GM19468 (cell line): Measurements from ENCODE around the gene LRRC10B.

Experiments used
- ATAC-seq: cut with Tn5 transposase; IDR thresholded peaks from one replicate; pipeline ENCODE4 v1.9.1; 2021; ENCODE audit warnings: mild to moderate bottlenecking, moderate library complexity, moderate number of reproducible peaks; ENCODE audit not compliant: unreplicated experiment; ENCODE audit errors: extremely low read depth

LRRC10B gene

DNA sequence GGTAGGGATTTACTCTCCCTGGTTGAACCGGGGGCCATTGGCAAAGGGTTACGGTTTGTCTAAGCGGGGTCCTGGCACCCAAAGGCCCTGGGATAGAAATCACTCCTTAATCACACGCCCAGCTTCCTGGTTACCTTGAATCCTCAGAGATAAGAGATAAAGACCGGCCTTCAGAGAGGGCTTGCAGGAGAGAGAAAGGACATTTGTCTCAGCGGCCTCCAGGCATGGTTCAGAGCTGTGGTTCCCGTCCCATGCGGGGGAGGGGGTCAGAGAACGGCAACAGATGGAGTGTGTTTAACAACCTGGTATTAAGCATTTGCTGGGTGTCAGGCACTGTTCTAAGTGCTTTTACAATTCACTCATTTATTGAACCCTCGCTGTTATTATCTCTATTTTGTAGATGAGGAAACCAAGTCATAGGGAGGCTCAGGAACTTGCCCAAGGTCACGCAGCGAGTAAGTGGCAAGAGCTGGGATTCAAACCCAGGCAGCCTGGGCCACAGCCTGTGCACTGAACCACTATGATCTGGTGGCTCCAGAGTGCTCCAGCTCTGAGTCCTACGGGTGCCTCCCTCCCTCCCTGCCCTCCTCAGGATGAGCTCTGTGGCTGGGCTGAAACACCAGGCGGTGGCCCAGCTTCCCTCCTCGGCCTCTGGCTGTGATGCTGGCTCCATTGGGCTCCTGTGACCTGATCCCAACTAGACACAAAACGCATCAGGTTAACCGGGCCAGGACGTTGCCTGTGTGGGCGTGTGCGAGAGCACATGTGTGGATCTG is 18.6 kb downstream of the LRRC10B start:
- no peak for ATAC-seq

DNA sequence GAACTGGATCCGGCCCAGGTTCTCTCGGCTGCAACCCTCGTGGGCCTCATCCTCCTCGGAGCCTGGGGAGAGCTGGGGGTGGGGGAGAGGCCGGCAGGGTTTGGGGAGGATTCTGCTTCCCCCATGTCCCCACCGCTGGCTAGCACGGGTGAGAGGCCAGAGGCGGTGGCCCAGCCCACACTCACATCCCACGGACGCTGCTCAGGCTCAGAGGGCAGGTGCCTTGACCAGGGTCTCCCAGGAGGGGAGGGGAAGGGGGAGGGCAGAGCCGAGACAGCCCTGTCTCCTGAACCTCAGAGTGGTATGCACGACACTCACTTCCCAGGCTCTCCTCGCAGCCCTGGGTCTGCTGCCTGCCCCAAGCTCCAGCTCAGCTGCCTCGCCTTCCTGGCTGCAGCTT is 19.6 kb downstream of the LRRC10B start:
- no peak for ATAC-seq

DNA sequence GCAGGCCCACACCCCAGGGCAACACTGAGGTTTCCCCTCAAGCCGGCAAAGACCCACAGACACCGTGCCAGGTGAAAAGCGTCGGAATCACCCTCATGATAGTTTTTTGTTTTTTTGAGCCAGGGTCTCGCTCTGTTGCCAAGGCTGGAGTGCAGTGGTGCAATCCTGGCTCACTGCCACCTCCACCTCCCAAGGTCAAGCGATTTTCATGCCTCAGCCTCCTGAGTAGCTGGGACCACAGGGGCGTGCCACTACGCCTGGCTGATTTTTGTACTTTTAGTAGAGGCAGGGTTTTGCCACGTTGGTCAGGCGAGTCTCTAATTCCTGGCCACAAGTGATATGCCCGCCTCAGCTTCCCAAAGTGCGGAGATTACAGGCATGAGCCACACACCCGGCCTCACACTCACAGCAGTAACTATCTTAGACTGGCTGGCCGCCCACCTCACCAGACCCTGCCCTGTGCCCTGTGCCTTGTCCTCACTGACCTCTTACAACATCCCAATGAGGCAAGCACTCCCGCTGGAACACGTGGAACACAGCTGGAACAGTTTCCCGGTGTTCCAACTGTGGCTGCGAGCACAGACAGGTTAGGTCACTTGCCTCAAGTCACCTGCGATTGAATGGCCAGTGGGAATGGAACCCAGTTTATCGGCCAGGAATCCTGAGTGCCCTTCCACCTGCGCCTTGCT is 21.1 kb downstream of the LRRC10B start:
- no peak for ATAC-seq

DNA sequence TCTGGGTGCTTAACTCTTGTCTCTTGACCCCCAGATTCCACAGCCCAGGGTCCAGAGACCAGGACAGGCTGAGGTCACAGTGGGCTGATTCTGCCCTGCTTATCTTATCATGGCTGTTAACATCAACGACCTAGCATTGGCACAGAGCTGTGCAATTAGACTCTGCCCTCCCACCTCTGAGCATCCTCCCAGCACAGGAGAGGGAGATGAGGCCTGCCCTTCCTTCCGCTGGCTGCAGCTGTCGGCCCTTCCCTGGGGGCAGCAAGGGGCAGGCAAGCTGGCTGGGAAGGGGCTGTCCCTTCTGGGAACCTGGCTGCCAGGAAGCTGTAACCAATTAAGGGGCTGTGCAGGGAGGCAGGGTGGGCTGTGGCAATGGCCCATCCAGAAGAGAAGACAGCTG is 22.5 kb downstream of the LRRC10B start:
- no peak for ATAC-seq

DNA sequence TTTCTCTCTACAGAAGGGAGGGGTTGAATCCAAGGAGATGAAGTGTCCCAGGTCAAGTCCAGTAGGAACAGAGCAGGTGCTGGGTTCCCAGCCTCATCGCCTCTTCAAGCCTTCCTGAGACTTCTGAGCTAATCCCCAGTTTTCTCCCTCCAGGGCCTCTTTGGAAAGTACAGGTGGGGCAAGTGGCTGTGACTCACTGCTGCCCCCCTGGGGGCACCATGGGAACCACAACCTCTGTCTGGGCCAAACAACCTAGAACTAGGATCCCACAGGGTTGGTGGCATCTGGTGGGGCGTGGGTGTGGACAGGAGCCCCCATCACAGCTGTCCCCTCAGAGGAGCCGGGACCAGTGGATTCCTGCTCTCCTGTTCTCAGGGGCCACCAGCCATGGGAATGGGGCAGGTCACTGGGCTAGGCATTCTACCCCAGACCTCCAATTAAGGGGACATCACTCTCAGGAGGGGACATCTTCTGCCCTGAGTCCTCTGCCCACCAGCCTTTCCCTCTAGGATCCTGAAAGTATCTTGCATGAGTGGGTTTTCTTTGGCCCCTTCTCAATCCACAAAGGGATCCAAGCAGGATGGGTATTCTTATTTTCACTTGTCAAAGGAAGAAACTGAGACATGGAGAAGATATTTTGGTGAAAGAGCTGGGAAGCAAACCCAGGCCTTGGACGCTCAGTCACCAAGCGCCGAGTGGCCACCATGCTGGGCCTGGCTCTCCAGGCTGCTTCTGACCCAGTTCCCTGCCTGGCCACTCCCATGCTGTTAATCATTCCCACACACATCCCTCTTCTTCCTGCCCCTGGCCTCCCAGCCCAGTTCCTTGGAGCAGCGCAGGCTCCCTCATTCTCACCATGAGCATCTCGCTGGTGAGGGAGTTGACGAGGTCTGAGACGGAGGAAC is 23.8 kb downstream of the LRRC10B start:
- ATAC-seq, result no peak

DNA sequence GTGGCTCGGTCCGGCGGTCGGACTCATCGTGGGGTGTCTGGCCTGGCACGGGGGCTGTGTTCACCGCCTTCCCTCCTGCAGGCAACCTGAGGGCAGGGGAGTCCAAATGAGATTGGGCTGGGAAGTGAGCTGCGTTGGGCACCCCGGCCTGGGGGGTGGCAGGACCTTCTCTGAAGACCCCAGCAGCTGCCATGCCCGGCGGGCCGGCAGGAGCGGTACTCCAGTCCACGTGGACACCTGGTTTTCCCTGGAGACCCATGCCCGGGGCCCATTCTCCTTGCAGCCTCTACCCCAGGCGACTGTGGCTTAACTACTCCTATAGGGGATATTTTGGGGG is 24.5 kb downstream of the LRRC10B start:
- no peak for ATAC-seq

DNA sequence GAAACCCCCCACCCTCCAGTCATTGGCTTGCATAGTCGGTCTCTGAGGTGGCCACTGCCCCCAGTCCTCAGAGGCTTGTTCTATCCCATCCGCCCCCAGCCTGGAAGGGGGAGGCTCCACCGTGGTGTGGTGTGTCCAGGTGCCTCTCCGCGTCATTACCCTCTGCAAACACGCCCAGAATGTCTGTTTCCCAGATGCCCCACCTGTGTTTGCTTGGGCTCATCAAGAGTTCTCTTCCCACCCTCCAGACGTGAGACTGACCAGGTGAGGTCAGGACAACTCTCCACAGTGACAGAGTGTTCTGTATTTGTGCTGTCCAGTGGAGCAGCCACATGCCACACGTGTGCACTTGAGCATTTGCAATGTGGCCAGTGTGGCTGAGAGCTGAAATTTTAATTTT is 24.9 kb downstream of the LRRC10B start:
- no peak for ATAC-seq

DNA sequence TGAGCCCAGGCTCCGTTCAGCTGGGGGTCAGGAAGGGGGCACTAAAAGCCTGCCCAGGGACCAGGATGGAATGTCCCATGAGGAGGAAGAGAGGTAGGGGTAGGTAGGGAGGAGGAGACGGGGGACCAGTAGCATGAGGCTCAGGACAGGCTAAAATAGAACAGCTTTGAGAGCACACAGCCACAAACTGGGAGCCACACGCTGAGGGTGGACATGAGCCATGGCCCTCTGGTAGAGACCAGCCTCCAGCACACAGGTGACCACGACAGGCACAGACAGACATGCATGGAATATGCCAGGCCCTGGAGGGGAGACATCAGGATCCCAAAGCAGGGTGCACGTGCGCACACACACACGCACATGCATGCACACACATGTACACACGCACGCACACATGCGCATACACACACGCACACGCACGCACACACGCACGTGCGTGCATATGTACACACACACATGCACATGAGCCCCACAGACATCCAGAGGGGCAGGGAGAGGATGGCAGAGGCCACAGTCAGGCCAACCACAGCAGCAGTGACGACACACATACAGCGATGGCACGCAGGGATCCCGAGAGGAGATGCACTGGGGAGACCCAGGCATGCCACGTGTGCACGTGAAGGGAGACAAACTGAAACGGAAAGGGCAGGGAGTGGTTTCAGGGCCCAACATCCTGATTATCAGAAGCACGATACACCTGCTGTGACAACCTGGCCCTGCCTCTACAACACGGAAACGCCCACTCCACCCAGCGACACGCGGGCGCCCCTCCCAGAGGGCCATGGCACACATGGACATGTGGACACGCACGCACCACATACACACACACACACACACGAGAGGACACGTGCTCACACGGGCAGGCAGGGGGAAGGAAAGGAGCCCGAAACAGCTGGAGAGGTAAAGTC is 25.7 kb downstream of the LRRC10B start:
- ATAC-seq, result no peak

DNA sequence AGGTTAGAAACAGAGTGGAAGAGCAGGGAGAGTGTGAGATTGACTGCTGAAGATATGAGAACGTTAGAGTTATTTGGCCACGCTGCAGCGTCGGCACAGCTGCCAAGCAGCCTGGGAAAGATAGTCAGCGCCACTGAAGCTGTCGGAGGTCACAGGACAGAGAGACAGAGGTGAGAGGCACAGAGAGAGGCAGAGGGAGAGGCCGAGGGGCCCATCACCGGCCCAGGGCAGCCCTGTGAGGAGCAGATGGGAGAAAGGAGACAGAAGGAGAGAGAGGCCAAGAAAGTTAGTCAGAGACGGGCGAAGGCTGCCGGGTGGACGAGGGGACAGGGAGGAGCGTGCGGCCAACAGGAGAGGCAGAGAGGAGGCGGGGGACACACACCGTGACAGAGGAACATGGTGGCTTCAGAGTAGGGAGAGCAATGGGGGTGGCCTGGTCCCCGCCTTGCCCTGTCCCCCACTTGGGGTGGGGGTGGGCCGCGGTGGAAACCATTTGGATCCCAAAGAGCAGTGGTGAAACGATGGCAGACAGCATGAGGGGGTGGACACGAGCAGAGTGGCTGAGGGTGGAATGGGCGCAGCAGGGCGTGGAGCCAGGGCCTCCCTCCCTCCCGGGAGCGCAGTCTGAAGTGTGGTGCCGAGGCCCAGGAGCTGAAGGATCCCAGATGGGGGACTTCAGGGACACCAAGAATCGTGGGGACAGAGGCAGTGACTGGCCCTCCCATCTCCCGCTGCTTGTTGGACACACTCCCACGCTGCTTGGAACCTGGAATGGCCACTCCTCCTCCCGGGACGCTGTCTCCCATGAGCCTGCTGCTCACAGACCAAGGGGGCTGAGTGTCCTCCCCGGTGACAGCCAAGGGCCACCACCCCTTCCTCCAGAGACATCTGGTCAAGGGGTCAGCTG is 26.6 kb downstream of the LRRC10B start:
- ATAC-seq, result no peak

DNA sequence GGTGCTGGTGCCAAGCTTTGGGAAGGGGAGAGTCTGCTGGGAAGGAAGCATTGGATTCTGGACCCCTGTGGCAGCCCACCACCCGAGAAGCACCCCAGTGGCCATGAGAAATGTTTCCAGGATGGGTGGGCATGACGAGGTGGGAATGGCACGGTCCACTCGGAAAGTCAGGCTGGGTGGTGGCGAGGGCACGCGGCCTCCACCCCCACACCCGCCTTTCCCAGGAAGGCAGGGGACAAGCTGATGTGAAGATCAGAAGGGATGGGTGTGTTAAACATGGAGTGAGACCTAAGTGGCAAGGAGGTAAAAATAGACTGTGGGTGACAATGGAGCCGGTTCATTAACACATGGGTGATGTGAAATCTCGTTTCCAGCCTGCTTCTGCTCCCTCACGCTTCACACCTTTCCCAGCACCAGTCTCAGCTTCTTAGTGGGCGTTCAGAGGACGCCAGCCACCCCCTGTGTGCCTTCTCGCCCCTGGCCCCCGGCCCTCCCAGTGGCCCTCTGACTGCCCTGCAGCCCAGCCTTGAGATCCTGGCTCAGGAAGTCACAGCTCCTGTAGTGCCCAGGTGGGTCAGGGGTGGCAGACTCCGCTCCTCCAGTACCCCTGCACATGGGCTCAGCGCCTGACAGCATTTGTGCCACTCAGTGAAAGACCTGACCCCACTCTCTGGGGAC is 27.6 kb downstream of the LRRC10B start:
- no peak for ATAC-seq

DNA sequence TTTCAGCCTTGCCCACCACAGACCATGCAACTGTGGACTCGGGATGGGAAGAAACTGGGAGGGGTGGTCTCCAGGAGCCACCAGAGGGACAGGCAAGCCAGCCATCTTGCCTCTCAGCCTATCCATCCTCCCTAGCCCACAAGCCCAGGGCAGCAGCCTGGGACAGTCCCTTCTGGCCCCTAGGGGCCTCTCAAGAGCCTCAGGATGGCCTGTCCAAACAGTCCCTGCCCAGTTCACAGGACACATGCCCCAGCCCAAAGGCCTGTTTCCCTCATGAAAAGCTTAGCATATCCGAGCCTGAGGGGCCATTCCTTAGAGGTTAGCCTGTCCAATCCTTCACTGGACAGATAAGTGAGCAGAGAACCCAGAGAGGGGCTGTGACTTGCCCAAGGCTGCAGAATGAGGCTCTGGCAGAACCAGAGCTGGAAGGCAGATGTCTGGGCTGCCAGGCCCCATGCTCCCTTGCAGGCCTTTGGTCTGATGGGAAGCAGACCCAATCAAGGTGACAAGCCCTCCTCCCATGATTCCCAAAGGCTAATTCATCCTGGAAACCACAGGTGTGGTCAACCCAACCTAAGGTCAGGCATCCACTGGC is 28.2 kb downstream of the LRRC10B start:
- no peak for ATAC-seq

DNA sequence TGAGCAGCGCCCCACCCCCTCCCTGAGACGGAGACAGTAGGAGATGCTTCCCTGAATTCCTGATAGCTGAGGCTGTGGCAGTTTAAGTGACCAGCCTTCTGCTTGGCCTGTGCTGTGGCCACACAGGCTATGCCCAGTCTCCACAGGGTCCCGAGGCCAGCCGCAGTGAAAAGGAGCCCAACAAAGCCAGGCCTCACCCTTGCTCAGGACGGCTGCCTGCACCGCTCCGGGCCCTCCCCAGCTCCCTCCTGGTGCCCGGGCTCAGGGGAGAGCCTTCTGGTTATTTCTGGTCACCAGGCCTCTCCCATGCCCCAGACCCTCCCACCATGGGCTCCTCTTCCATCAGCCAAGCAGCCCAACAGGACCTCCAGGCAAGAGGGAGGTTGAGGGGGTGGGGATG is 28.8 kb downstream of the LRRC10B start:
- ATAC-seq, result no peak

DNA sequence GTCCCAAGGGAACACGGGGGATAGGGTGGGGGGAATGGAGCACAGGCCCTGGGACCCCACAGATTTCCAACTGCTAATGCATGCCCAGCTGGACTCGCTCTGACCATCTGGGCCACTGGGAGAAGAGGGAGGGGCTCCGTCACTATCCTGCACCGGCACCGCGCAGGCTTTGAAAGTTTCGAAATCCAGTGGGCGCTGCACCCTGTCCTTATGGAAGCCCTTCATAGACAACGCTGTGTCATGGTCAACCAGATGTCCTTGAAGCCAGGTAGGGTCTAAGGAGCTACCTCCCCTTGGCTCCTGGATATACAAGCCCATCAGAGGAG is 30.1 kb downstream of the LRRC10B start:
- no peak for ATAC-seq

DNA sequence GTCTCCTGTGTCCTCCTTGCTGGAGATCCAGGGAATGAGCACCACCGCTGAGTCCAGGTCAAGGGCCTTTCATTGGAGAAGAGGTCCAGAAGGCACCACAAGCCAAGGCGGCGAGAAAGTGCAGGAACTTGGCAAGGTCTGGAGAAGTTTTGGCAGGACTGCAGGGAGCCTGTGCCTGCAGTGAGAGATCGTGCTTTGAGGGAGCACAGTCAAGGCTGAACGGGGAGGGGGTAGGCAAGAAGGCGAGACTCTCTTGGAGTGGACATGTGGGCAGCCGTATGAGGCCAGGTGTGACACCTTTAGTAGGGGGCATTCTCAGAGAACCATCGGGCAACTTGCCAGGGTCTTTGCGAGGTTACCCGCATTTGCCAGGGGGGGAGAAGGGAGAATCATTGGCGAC is 30.5 kb downstream of the LRRC10B start:
- ATAC-seq, result no peak

DNA sequence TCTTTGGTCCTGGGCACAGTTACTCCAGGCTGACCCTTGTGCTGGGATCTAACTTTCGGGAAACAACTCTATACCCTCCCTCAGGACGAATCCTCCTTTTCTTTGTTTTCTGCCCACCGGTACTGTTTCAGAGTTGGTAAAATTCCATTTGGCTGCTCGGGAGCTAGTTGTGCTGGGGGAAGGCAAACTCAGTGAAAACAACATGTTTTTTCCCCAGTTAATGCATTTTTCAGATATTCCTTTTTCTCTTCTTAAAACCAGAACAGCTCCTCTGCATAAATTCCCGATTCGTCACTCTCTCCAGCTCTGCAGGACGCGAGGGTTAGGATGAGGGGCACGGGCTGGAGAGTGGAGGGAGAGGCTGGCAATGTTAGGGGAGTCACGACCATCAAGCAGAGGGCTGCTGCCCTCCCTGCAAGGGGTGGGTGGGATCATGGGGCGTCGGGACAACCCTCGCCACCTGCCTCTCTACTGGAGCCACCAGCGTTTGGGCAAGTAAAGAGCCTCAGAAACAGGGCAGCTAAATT is 31.3 kb downstream of the LRRC10B start:
- ATAC-seq, result no peak

DNA sequence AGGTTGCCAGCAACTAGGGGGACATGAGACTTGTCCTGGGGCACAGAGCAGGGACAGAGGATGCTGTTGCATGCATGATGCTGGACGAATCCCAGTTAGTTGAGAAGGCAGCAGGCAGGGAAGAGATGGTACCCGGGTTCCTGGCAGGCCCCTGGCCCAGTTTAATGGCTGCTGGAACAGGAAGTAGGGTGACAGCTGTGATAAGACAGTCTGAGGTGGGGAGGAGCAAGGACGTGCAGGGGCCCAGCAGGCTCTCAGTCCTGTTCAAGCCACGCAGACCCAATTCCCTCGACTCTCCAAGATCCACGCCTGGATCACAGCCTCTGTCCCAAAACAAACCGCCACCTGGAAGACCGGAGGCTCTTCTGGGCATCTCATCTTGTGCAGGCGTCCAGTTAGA is 32.0 kb downstream of the LRRC10B start:
- ATAC-seq, result no peak

DNA sequence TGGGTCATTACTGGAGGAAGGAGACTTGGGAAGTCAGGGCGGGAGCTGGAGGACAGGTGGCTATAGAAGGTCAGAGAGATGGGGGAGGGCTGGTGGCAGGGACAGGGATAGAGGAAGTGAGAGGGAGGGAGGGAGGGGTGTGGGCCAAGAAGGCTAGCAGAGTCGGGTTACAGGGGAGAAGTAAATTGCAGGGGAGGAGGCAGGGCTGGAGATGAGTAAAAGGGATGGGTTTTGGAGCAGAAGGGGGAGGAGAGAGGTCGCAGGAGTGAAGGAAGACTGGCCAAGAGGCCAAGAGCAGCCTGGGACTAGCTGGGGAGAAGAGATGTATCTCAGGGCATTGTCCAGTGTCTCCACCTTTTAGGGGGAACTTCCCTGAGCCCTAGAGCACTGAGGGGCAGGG is 33.0 kb downstream of the LRRC10B start:
- no peak for ATAC-seq

DNA sequence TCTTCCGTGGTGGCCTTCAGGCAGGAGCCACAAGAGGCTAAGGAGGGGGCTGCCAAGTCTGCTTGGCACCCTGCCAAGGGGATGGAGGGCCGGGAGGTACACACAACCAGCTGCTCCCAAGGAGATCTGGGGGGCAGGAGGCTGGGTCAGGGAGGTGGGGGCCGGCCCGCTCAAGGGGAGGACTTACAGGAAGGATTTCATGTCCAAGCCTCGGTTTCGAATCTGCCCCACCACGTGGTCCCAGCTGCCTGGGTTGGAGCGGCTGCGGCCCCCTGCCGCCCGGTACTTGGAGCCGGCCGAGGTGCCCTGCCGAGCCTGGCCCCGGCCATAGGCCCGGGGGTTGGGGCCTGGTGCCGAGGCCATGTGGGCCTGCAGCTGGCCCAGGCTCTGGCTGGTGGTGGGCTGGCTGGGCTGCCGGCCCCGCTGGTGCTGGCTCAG is 33.5 kb downstream of the LRRC10B start:
- ATAC-seq, result no peak
